NT2/D1 (cell line): ENCODE data around the gene MZT2B.
"Not testable (repeated sequence)": the region's sequence is repeated elsewhere in the genome, so short reads cannot be mapped to it uniquely, and the experiment has no call there.

ENCODE experiments used
- YY1 ChIP-seq: IDR thresholded peaks from 2 replicates; pipeline ENCODE4 v1.6.1; 2011; ENCODE audit not compliant: insufficient read length, insufficient read depth
- ZNF274 ChIP-seq: IDR thresholded peaks from 2 replicates; pipeline ENCODE4 v1.6.1; 2011; ENCODE audit warnings: mild to moderate bottlenecking, low read depth, low read length

DNA sequence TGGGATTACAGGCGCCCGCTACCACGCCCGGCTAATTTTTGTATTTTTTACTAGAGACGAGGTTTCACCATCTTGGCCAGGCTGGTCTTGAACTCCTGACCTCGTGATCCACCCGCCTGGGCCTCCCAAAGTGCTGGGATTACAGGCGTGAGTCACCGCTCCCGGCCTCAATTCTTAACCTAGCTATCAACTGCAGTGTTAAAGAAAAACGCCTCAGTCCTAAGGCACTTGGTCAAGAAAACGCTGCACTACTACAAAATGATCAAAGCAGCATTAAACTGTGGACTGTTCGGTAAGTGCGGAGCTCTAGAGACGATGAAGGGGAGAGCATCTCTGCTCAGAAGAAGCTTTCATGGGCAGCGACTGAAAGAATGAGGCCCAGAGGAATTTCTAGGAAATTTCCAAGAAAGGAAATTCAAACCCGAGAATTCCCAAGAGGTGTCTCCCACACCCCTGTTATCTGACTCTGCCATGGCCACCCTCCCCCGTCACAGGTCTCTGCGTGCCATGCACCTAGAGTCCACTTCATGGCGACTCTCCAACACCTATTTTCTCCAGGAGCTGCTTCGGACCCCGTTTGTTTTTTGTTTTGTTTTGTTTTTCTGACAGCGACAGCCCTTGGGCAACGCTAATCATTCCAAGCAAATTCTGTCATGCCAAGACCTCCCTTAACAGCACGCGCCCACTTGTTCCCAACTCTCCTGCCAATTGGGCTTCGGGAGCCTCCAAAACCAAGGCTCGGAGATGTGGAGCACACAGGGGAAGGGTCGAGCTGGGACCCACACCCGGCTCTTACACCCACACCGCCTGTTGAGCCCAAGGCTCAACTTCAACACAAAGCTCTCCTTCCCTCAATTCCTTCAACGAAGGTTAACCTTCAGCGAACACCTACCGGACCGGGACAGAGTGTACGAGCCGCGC is 1.4 kb upstream of the MZT2B start:
- TF ChIP-seq ZNF274, YY1: not testable (repeated sequence)
